CD8-positive, alpha-beta memory T cell (primary cell): ENCODE results near the gene FHDC1. TPM values are rescaled to one million over a fixed set of nuclear protein-coding genes. Genes with fewer than 3 reads are reported as not detected.

Experiments
- CTCF ChIA-PET: fragments of 350-600 bp; sonication (Branson Sonifier 250); formaldehyde crosslinking; loops from one replicate; lab custom pipeline; 2021; ENCODE audit warnings: antibody characterized with exemption; lab: Charles Lee
- POLR2A ChIA-PET: fragments of 350-600 bp; sonication (Branson Sonifier 250); formaldehyde crosslinking; loops from one replicate; lab custom pipeline; 2021; ENCODE audit warnings: antibody characterized with exemption; lab: Charles Lee
- DNase-seq, 5 donors: peaks; one replicate each; pipeline versions ENCODE4 v3.0.0 to v3.0.0-alpha.2; 2020 to 2022; ENCODE audit warnings: mixed read lengths in 1 of 5
- H3K27ac ChIP-seq: one replicate; pipeline ENCODE4 v1.7.0; 2013; ENCODE audit warnings: low read depth, mild to moderate bottlenecking, low read length, moderate library complexity
- H3K27me3 ChIP-seq: 2 replicates; pipeline ENCODE4 v1.7.0; 2013; ENCODE audit warnings: low read length, mild to moderate bottlenecking; ENCODE audit not compliant: insufficient read depth, poor library complexity, severe bottlenecking
- H3K36me3 ChIP-seq: 2 replicates; pipeline ENCODE4 v1.7.0; 2013; ENCODE audit warnings: mild to moderate bottlenecking, low read length, moderate library complexity; ENCODE audit not compliant: insufficient read depth
- H3K4me1 ChIP-seq: 2 replicates; pipeline ENCODE4 v1.7.0; 2013; ENCODE audit warnings: mild to moderate bottlenecking, low read length, moderate library complexity; ENCODE audit not compliant: insufficient read depth
- H3K4me3 ChIP-seq: 2 replicates; pipeline ENCODE4 v1.7.0; 2013; ENCODE audit warnings: mild to moderate bottlenecking, low read length
- H3K9me3 ChIP-seq: 2 replicates; pipeline ENCODE4 v1.7.0; 2013; ENCODE audit warnings: mild to moderate bottlenecking, low read length
- H3K27ac Mint-ChIP-seq, 8 donors: one replicate each; pipeline ENCODE4 v1.8.0; 2020 to 2021; ENCODE audit warnings: mixed read lengths in 8 of 8, mild to moderate bottlenecking in 6 of 8, inconsistent platforms in 3 of 8, moderate library complexity in 3 of 8
- H3K27me3 Mint-ChIP-seq, 2 donors: one replicate each; pipeline ENCODE4 v1.8.0; 2020 to 2021; ENCODE audit warnings: mixed read lengths in 2 of 2, mild to moderate bottlenecking in 1 of 2, moderate library complexity in 1 of 2
- H3K36me3 Mint-ChIP-seq, 3 donors: one replicate each; pipeline ENCODE4 v1.8.0; 2020 to 2021; ENCODE audit warnings: mixed read lengths in 3 of 3, inconsistent platforms in 1 of 3, mild to moderate bottlenecking in 1 of 3
- H3K4me1 Mint-ChIP-seq, 3 donors: one replicate each; pipeline ENCODE4 v1.8.0; 2020 to 2021; ENCODE audit warnings: mixed read lengths in 3 of 3, inconsistent platforms in 1 of 3, mild to moderate bottlenecking in 1 of 3
- H3K4me3 Mint-ChIP-seq, 7 donors: one replicate each; pipeline ENCODE4 v1.8.0; 2020 to 2021; ENCODE audit warnings: mixed read lengths in 7 of 7, mild to moderate bottlenecking in 6 of 7, moderate library complexity in 4 of 7, inconsistent platforms in 2 of 7
- H3K9me3 Mint-ChIP-seq, 5 donors: one replicate each; pipeline ENCODE4 v1.8.0; 2020 to 2022; ENCODE audit warnings: mixed read lengths in 5 of 5, mild to moderate bottlenecking in 3 of 5, moderate library complexity in 2 of 5, inconsistent platforms in 1 of 5
- polyA plus RNA-seq: library from polyadenylated mRNA; unstranded; fragments of 300-500 nt; fragmentation: Illumina TruSeq; gene quantifications from one replicate; pipeline ENCODE4 v1.2.3, GENCODE V29; 2021
- total RNA-seq, 2 experiments: library from RNA; stranded (reverse); gene quantifications; one replicate each; pipeline ENCODE4 v1.2.3, GENCODE V29; 2021

Gene FHDC1
- total and polyA plus RNA-seq, 3 experiments from 2014 or later, result 0.04 TPM; not detected in 1

GRCh38 chr4:153021276-153021675 lies 85.2 kb downstream of the FHDC1 start:
- Mint-ChIP-seq H3K4me1 (no peaks in the 10 kb centered on the region), H3K36me3 (no peaks in the 10 kb centered on the region), H3K9me3 (peaks cover 0 to 2% (median 0%) of the 10 kb centered on the region in 5 donors), H3K27me3 (peaks cover 5 to 44% of the 10 kb centered on the region in 2 donors), H3K4me3 (no peak overlapping the region), H3K27ac (no peak overlapping the region)
- Histone ChIP-seq H3K9me3 (no peaks in the 10 kb centered on the region), H3K27me3 (no peaks in the 10 kb centered on the region), H3K4me1 (no peaks in the 10 kb centered on the region), H3K36me3 (no peaks in the 10 kb centered on the region), H3K27ac (no peak overlapping the region), H3K4me3 (no peak overlapping the region)
- CTCF ChIA-PET, result no interaction called here
- POLR2A ChIA-PET, result no interaction called here
- DNase-seq, result no peak

GRCh38 chr4:153022241-153022715 lies 86.2 kb downstream of the FHDC1 start:
- DNase-seq, result no peak
- Mint-ChIP-seq H3K27ac (no peak overlapping the region), H3K9me3 (peaks cover 0 to 2% (median 0%) of the 10 kb centered on the region in 5 donors), H3K36me3 (no peaks in the 10 kb centered on the region), H3K4me3 (peak overlapping the region in 1 of 7 donors; percentile 78), H3K27me3 (peaks cover 5 to 44% of the 10 kb centered on the region in 2 donors), H3K4me1 (no peaks in the 10 kb centered on the region)
- no peaks in the 10 kb centered on the region for H3K36me3 ChIP-seq
- no peaks in the 10 kb centered on the region for H3K9me3 ChIP-seq
- H3K4me1 ChIP-seq, result no peaks in the 10 kb centered on the region
- H3K27me3 ChIP-seq, result no peaks in the 10 kb centered on the region
- no peak overlapping the region for H3K4me3 ChIP-seq
- ChIA-PET POLR2A (no interaction called here), CTCF (no interaction called here)
- no peak overlapping the region for H3K27ac ChIP-seq

- Histone ChIP-seq H3K9me3 (peaks cover 6% of the 10 kb centered on the region), H3K4me3 (no peak overlapping the region), H3K27me3 (no peaks in the 10 kb centered on the region), H3K36me3 (no peaks in the 10 kb centered on the region), H3K27ac (no peak overlapping the region), H3K4me1 (no peaks in the 10 kb centered on the region)
- Mint-ChIP-seq H3K9me3 (peaks cover 0 to 2% (median 0%) of the 10 kb centered on the region in 5 donors), H3K4me1 (no peaks in the 10 kb centered on the region), H3K36me3 (no peaks in the 10 kb centered on the region), H3K4me3 (no peak overlapping the region), H3K27ac (peak overlapping the region in 1 of 8 donors; percentile 85), H3K27me3 (peaks cover 5 to 40% of the 10 kb centered on the region in 2 donors)
- ChIA-PET CTCF (no interaction called here), POLR2A (no interaction called here)
- no peak for DNase-seq
Observed at GRCh38 chr4:153023139-153023538, 87.0 kb downstream of the FHDC1 start.

- DNase-seq, result no peak
- Histone ChIP-seq H3K9me3 (peaks cover 8% of the 10 kb centered on the region), H3K36me3 (no peaks in the 10 kb centered on the region), H3K4me1 (no peaks in the 10 kb centered on the region), H3K4me3 (no peak overlapping the region), H3K27ac (no peak overlapping the region), H3K27me3 (no peaks in the 10 kb centered on the region)
- Mint-ChIP-seq H3K4me3 (no peak overlapping the region), H3K36me3 (peaks cover 0 to 3% (median 0%) of the 10 kb centered on the region in 3 donors), H3K4me1 (no peaks in the 10 kb centered on the region), H3K27ac (no peak overlapping the region), H3K9me3 (peaks cover 2 to 6% (median 3%) of the 10 kb centered on the region in 5 donors), H3K27me3 (peaks cover 8 to 37% of the 10 kb centered on the region in 2 donors)
- POLR2A ChIA-PET, result no interaction called here
- CTCF ChIA-PET, result no interaction called here
Observed at GRCh38 chr4:153023692-153024394, 87.7 kb downstream of the FHDC1 start.

- Mint-ChIP-seq H3K27me3 (peaks cover 14 to 42% of the 10 kb centered on the region in 2 donors), H3K9me3 (peaks cover 8 to 12% (median 10%) of the 10 kb centered on the region in 5 donors), H3K27ac (peak overlapping the region in 1 of 8 donors; percentile 31), H3K4me3 (no peak overlapping the region), H3K36me3 (peaks cover 0 to 7% (median 0%) of the 10 kb centered on the region in 3 donors), H3K4me1 (no peaks in the 10 kb centered on the region)
- ChIA-PET POLR2A (no interaction called here), CTCF (no interaction called here)
- no peak for DNase-seq
- no peaks in the 10 kb centered on the region for H3K27me3 ChIP-seq
- H3K4me3 ChIP-seq, result no peak overlapping the region
- H3K9me3 ChIP-seq, result peaks cover 8% of the 10 kb centered on the region
- no peaks in the 10 kb centered on the region for H3K36me3 ChIP-seq
- H3K27ac ChIP-seq, result no peak overlapping the region
- no peaks in the 10 kb centered on the region for H3K4me1 ChIP-seq
Observed at GRCh38 chr4:153024466-153024865, 88.3 kb downstream of the FHDC1 start.

GRCh38 chr4:153025406-153025805 lies 89.3 kb downstream of the FHDC1 start:
- no peak for DNase-seq
- Mint-ChIP-seq H3K4me3 (no peak overlapping the region), H3K36me3 (peaks cover 0 to 12% (median 0%) of the 10 kb centered on the region in 3 donors), H3K4me1 (no peaks in the 10 kb centered on the region), H3K27ac (no peak overlapping the region), H3K9me3 (peaks cover 14 to 21% (median 17%) of the 10 kb centered on the region in 5 donors), H3K27me3 (peaks cover 17 to 40% of the 10 kb centered on the region in 2 donors)
- H3K27me3 ChIP-seq, result no peaks in the 10 kb centered on the region
- peaks cover 12% of the 10 kb centered on the region for H3K9me3 ChIP-seq
- POLR2A ChIA-PET, result no interaction called here
- H3K27ac ChIP-seq, result no peak overlapping the region
- H3K36me3 ChIP-seq, result no peaks in the 10 kb centered on the region
- H3K4me3 ChIP-seq, result no peak overlapping the region
- CTCF ChIA-PET, result no interaction called here
- no peaks in the 10 kb centered on the region for H3K4me1 ChIP-seq

- H3K4me3 Mint-ChIP-seq, result no peak overlapping the region
- Histone ChIP-seq H3K27ac (no peak overlapping the region), H3K4me1 (no peaks in the 10 kb centered on the region), H3K4me3 (no peak overlapping the region), H3K9me3 (peaks cover 12% of the 10 kb centered on the region), H3K27me3 (no peaks in the 10 kb centered on the region), H3K36me3 (no peaks in the 10 kb centered on the region)
- no peaks in the 10 kb centered on the region for H3K4me1 Mint-ChIP-seq
- POLR2A ChIA-PET, result no interaction called here
- H3K9me3 Mint-ChIP-seq, result peaks cover 16 to 27% (median 22%) of the 10 kb centered on the region in 5 donors
- no peak for DNase-seq
- CTCF ChIA-PET, result no interaction called here
- H3K27ac Mint-ChIP-seq, result no peak overlapping the region
- H3K36me3 Mint-ChIP-seq, result peaks cover 0 to 13% (median 0%) of the 10 kb centered on the region in 3 donors
- peaks cover 17 to 37% of the 10 kb centered on the region in 2 donors for H3K27me3 Mint-ChIP-seq
Observed at GRCh38 chr4:153026591-153027346, 90.6 kb downstream of the FHDC1 start.

GRCh38 chr4:153027866-153028265 lies 91.7 kb downstream of the FHDC1 start:
- no peak overlapping the region for H3K4me3 Mint-ChIP-seq

More at GRCh38 chr4:153027866-153028265, 91.7 kb downstream of the FHDC1 start:
- Mint-ChIP-seq H3K9me3 (peaks cover 16 to 27% (median 24%) of the 10 kb centered on the region in 5 donors), H3K27me3 (peaks cover 17 to 34% of the 10 kb centered on the region in 2 donors), H3K27ac (no peak overlapping the region), H3K36me3 (peaks cover 0 to 13% (median 0%) of the 10 kb centered on the region in 3 donors), H3K4me1 (no peaks in the 10 kb centered on the region)
- Histone ChIP-seq H3K4me3 (no peak overlapping the region), H3K4me1 (no peaks in the 10 kb centered on the region), H3K27me3 (no peaks in the 10 kb centered on the region), H3K36me3 (no peaks in the 10 kb centered on the region), H3K27ac (no peak overlapping the region), H3K9me3 (peaks cover 12% of the 10 kb centered on the region)
- ChIA-PET CTCF (no interaction called here), POLR2A (no interaction called here)
- no peak for DNase-seq
